A549 treated with AZD9567 at 1 μM for 4 hours (cell line): ENCODE results near the gene CASTOR1. TPM values are rescaled to one million over a fixed set of nuclear protein-coding genes. Genes with fewer than 3 reads are reported as not detected.

Source experiments
- total RNA-seq: library from RNA; stranded (reverse); fragments of 200-300 nt; extraction: Qiagen RNA extraction; gene quantifications from 5 replicates; pipeline ENCODE4 v1.2.3, GENCODE V29; 2022; ENCODE audit not compliant: insufficient read depth

The CASTOR1 gene
- 6.5 to 11.9 TPM (median 6.8 TPM) in 5 replicates for total RNA-seq

GRCh38 chr22:30289141-30289979, at the start of gene CASTOR1:
Gene CASTOR1, minus strand, starts transcription at chr22:30289505. Its CDS starts 8 bp downstream, at chr22:30289497.

GRCh38 chr22:30326706-30327362, 37.5 kb upstream of the CASTOR1 start, which contains the start of gene TBC1D10A:
Gene TBC1D10A, minus strand, starts transcription at chr22:30326941. Its CDS starts 60 bp downstream, at chr22:30326881.

GRCh38 chr22:30266445-30267381, 22.6 kb downstream of the CASTOR1 start, which contains the start of gene OSM:
Gene OSM, minus strand, starts transcription at chr22:30266851. Its CDS starts 52 bp downstream, at chr22:30266799.

GRCh38 chr22:30245985-30246813, 43.1 kb downstream of the CASTOR1 start, which contains the start of gene LIF:
Gene LIF, minus strand, starts transcription at chr22:30246759. Its CDS starts 64 bp downstream, at chr22:30246695.

Other genes with a start within 250 kb of the CASTOR1 start
- not detected in 5 replicates for gene HORMAD2, start 209.0 kb downstream of the CASTOR1 start, total RNA-seq
- gene LIF, start 42.7 kb downstream of the CASTOR1 start, total RNA-seq = 14.1 to 30.4 TPM (median 28.0 TPM) in 5 replicates
- gene OSM, start 22.7 kb downstream of the CASTOR1 start, total RNA-seq = 0.07 TPM in 1 of 5 replicates, not detected in the others
- 9.9 to 14.7 TPM (median 11.0 TPM) in 5 replicates for gene TBC1D10A, start 37.4 kb upstream of the CASTOR1 start, total RNA-seq
- 50.9 to 68.2 TPM (median 61.9 TPM) in 5 replicates for gene SF3A1, start 67.4 kb upstream of the CASTOR1 start, total RNA-seq
- gene CCDC157, start 67.5 kb upstream of the CASTOR1 start, total RNA-seq = 3.1 to 3.6 TPM (median 3.3 TPM) in 5 replicates
- 10.8 to 23.2 TPM (median 21.5 TPM) in 5 replicates for gene RNF215, start 97.9 kb upstream of the CASTOR1 start, total RNA-seq
- gene SEC14L2, start 107.5 kb upstream of the CASTOR1 start, total RNA-seq = 52.2 to 94.4 TPM (median 77.1 TPM) in 5 replicates
- 64.8 to 68.9 TPM (median 67.0 TPM) in 5 replicates for gene MTFP1, start 136.3 kb upstream of the CASTOR1 start, total RNA-seq
- gene SEC14L3, start 182.5 kb upstream of the CASTOR1 start, total RNA-seq = not detected in 5 replicates
- 4.9 to 6.1 TPM (median 5.5 TPM) in 5 replicates for gene SEC14L4, start 216.2 kb upstream of the CASTOR1 start, total RNA-seq